Measurements from ENCODE around the gene SDHB.
A peak's percentile ranks its signal among the peaks of the same experiment; 100 is the strongest.

SDHB gene

DNA sequence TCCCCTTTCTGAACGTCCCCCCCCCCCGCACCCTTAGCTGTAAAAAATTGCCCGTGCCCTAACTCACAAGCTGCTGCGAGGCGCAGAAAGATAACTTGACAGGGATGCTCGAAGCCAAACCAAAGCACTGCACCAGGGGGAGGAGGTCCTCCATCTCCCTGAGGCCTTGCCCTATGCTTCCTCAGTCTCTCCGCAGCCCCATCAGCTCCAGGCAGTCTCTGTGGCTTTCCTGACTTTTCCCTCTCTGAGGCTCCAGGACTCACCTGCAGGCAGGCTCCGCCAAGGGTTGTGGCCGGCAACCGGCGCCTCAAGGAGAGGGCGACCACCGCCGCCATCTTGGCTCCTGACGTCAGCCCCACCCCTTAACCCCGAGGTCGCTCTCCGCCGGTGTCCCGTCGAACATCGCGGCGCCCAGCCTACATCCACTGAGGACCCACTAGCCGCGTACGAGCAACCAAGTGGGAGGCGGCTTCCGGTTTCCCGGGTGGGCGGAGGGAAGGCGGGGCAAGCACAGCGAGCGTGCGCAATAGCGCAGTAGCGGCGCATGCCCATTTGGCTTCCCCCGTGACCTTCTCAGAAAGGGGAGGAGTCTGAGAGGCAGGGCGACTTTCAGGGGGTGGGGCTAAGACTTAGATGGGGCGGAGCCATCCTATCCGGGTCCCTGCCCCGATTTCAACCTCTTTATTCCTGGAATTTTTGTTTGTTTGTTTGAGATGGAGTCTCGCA, at the start of gene SDHB:
TSS of gene SDHB (minus strand) at position 348 of the 726 bp plus-strand sequence. CDS start at position 335, 13 bp downstream.
- peak; percentile 98 to 99 for DNase-seq

DNA sequence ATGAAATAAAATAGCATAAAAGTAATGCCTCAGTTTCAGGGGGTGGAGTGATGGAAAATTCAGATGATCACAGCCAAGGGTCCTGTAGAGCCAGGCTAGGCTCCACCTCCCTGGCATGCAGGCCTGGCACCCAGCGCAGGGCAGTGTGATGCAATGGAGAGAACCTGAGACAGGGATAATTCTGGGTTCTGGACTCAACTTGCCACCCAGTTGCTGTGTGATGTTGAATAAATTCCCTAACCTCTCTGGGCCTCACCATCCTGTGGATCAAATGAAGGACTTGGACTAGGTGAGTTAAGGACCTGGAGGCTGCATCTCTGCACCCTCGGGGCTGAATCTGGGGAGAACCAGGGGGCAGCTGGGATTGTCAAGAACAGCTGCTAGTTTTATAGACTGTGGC, 48.4 kb upstream of the SDHB start:
- no peak for DNase-seq

DNA sequence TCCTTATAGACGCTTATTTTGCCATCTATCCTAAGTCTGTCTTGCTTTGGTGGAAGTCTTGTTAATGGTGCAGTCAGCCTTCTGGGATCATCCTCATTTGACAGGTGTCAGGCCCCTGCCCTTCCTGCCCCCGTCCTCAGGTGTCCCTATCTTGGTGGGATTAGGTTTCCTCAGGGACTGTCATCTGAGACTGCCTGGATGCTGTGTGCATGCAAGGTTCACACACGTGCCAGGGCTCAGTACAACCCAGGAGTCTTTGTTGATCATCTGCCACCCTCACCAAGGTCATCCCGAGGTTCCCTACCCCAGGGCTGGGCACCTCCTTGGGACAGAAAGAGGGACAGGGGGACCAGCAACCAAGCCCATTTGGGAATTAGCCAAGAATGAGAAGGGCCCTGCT, 47.4 kb upstream of the SDHB start:
- no peak for DNase-seq

DNA sequence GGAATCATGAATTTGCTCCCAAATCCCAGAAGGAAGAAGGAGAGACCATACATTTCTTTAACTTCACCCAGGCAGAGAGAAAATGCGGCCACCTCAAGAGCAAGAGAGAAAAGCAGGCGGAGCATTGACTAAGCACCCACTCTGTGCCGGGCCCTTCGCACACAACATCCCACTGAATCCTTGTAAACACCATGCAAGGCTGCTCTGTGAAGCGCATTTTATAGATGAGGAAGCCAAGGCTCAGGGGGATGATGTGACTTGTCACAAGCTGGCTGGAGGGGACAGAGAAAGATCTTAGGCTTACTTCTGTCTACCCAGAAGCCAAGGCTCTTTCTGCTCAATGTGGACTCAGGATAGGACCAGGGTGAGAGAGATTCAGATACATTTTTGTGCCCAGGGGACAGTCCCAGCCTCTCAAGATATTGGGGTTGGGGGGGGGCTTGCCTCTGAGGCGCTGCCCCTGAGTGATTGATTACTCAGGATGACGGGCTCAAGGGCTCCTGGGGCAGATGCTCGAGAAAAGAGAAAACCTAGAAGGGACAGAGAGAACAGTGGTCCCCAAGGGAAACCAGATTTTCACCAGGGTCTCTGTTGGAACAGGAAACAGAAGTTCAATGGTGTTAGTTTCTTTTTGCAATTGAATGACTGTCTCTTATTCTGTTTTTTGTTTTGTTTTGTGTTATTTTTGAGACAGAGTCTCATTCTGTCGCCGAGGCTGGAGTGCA, 45.9 kb upstream of the SDHB start:
- peak in 1 of 2 donors; percentile 41 for DNase-seq

DNA sequence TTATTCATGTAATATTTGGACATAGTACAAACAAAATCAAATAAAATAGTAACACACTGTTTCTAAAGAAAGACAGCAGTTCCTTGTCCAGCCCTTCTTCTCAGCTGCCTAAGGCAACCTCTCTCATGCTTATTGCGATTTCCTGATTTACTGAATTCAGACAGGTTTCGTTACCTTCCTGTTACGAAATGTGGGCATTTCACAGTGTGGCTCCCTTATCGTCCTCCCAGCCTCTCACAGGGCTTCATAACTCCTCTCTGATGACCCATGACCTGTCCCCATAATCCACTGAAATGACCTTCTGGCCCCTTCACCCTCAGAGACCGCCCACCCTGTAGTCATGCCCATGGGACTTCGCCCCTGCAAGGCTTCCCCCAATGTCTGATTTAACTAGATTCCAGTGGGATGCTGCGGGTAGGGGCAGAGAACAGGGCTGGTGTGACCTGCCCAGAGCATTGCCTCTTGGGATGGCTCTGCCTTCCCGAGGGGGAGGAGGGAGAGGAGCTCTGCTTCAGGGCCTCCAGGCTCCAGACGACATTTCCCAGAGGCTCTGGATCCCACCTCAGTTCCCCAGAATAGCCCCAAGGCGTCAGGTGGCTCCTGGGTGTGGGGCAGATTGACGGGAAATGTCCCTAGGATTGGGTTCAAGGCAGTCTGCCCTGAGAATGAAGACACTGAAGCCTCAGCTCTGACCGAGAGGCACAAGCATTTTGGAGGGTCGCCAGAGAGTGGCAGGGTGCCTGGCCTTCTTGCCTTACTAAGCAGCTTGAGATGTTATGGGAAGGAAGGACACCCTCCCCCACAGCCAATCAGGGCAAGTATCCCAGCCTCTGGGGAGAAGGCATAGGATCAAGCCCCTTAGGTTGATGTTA, 44.9 kb upstream of the SDHB start:
- peak; percentile 66 to 86 for DNase-seq

DNA sequence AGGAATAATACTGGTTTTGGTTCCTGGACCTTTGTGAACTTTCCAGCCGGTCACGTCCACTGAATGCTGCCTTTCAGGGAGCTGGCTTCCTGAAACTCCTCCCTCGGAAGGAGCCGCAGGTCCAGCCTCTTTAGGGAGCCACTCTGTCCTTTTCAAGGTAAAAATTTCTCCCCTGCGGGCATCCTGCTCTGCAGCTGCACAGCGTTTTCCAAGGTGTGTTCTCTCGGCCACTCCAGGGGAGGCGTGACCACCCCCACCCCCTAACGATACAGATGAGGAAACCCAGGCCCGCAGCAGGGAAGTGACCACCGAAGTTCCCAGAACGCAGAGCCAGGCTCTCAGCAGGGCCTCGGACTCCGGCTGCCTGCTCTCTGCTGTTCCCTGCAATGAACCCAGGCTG, 44.0 kb upstream of the SDHB start:
- DNase-seq = no peak

DNA sequence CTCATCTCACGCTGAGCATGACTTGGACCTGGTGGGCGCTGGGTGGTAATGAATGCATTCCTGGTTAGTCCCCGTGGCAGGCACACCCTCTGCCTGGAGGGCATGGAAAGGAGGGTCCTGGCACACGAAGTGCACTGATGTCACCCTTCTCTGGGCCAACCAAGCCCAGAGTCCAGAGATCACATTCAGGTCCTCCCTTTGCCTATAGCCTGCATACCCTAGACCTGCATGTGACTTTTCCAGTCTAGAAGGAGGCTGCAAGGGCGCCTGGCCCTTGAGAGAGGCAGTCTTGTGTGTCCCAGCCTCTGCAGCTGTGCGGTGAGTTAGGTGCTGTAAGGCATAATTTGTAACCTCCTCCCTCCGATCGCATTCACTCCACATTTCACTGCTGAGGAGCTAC, 43.3 kb upstream of the SDHB start:
- no peak for DNase-seq

DNA sequence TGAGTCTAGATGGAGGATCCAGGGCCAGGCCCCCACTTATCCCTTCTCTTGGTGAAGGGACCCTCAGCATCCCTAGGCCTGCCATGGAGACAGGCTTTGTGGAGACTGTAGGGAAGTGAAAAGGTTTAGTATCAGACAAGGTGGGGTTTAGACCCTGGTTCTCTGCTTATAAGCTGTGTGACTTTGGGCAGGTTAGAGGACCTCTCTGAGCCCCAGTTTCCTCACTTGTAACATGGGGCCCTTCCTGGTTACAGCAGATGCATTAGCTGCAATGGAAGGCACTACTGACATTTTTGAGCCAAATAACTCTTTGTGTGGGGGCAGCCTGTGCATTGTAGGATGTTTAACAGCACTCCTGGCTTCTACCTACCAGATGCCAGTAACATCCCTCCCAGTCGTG, 42.8 kb upstream of the SDHB start:
- no peak for DNase-seq

DNA sequence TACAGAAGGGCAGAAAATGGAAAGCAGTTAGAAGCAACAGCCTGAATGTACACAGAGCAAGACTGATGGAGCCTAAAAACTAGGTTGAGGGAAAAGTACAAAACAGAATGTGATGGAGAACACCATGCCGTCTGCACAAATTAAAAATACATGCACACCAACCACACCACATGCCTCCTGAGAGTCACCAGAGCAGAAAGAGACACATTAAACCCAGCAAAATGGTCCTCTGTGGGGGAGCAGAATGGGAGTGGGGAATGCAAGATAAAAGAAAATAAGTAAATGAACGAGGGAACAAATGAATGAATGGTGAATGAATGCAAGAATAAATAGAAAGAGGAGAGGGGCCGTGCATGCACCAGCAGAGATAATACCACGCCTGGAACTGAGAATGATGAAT, 41.3 kb upstream of the SDHB start:
- DNase-seq = no peak

DNA sequence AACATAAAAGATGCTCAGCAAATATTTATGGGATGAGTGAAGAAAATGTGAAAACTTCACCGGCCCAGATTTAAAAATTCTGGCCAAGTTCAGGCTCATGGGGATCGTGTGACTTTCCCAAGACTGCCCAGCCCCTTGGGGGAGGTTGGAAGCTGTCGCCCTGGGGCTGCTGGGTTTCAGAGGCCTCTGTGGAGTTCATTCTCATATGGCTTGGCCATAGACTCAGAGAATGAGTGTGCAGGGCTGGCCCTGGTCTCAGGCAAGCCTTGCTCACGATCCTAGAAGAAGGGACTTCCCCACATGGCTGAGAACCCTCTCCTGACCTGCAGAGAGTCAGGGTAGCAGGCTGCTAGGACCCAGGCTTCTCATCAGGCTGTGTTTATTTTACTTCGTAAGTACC, 40.8 kb upstream of the SDHB start:
- no peak for DNase-seq

DNA sequence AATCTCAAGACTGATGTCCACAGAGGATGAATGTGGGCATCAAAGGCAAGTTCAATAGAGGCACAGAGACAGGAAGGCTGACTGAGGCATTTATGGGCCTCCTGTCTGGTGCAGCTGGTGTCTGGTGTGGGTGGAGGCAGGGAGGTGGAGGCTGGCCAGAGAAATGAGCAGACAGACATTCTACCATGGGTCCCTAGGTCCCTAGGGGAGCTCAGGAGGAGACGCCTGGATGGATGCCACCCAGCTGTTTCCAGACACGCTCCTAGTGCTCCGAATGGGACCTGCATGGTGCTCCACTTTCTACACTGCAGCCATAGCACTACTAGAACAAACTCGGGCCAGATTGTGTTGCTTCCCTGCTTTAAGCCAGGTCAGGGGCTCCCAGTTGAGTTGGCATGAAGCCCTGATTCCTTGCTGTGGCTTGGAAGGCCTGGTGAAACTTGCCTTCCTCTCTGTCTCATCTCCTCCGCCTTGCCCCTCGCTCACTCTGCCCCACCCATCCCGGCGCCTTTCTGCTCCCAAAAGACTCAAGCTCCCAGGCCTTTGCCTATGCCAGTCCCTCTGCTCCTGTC, 40.1 kb upstream of the SDHB start:
- DNase-seq = no peak

DNA sequence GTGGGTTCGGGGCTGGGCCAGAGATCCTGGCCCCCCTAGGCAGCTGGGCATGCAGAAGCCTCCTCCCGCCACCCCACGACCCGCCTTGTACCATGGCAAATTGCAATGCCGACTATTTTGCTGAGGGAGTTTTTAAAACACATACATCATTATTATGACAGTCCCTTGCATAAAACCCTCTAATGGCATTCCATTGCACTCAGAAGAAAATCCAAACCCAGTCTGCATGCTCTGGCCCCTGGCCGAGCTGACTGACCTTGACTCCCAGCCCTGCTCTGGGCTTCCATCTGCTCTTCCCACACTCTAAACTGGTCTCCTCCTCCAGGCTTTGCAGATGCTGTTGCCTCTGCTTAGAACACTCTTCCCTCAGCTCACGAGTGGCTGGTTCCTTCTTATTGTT, 37.4 kb upstream of the SDHB start:
- DNase-seq = no peak

DNA sequence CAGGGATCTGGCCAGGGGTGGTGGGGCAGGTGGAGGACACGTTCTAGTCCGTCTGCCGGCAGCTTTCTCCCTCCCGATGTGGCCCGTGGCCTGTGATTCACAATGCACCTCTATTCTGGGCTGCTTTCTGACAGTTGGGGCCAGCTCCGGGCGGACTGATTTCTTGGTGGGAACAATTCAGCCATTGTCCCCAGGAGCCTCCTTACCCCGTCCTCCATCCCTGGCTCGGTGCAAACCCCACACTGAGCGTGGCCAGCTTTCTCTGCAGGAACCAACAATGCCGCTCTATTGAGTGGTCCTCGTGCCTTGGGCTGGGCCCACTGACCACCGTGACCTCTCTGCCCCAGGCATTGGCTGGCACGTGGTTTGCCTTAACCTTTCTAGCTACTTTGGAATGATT, 35.7 kb upstream of the SDHB start:
- no peak for DNase-seq

DNA sequence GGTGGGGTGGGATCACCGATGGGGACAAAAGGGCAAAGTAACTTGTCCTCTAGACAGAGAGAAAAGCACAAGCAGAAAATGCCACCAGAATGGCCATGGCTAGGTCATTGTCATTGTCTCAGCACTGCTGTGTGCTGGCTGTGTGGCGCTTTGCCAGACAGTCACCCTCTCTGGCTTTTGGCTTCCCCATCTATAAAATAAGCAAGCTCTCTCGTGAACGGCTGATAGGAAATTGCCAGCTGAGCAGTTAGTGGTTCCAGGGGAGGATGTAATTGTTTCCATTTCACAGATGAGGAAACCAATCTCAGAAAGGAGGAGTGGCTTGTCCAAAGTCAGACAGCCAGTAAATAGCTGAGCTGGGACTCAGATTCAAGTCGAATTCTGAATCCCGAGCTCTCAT, 32.9 kb upstream of the SDHB start:
- peak; percentile 29 to 36 for DNase-seq

DNA sequence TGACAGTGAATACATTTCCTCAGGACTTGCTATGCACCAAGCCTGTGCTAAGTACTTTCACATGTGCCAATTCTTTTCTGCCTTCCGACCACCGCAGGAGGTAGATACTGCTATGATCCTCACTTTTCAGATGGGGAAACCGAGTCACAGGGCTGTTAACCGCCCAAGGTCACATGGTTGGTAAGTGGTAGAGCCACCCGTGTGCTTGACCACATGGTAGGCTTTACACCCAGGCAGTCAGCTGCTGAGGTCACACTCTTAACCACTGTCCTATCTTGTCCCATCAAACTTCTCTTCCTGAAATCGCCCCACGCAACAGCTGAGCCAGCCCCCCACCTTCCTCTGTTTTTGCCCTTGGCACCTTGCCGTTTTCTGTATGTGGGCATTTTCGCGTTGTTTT, 31.0 kb upstream of the SDHB start:
- peak in 1 of 2 donors; percentile 39 for DNase-seq

DNA sequence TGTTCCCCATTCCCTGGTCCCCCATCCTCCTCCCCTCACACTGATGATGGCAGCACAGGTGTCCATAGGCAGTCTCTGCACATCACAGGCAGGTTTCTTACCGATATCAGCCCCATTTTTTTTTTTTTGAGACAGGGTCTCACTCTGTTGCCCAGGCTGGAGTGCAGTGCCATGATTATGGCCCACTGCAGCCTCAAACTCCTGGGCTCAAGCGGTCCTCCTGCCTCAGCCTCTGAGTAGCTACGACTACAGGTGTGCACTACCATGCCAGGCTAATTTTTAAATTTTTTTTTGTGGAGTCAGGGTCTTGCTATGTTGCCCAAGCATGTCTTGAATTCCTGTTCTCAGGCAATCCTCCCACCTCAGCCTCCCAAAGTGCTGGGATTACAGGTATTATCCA, 28.9 kb upstream of the SDHB start:
- DNase-seq = no peak

DNA sequence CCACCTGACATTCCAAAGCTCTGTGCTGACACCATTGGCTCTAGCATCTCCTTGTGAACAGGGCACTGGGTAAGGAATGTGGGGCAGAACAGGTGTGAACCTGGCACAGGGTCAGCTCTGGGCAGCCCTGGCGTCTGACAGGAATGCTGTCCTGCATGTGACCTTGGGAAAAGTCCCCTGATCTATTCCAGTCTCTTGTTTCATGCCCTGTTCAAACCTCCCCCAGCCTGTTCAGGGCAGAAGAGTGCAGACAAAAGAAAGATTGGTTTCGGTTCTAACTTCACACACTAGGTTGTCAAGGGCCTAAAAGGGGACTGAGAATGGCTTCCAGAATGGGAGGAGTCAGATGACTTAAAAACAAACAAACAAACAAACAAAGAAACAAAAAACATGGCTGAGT, 27.6 kb upstream of the SDHB start:
- no peak for DNase-seq

DNA sequence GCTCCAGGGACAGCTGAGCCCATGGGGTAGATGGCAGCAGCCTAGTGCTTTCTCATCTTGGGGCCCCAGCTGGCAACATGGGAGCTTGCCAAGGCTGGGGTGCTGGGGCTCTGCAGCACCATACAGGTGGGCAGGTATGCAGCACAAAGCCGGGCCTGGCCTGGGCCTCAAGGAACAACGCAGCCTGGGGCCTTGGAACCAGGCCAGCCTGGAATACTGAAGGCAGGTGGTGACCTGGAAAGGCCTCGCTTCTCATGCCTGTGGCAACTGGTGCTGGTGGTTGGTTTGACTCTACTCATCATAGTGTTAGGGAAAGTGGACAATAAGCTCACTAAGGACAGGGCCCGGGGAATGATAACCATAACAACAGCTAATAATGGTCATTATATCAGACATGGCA, 27.0 kb upstream of the SDHB start:
- DNase-seq = no peak

DNA sequence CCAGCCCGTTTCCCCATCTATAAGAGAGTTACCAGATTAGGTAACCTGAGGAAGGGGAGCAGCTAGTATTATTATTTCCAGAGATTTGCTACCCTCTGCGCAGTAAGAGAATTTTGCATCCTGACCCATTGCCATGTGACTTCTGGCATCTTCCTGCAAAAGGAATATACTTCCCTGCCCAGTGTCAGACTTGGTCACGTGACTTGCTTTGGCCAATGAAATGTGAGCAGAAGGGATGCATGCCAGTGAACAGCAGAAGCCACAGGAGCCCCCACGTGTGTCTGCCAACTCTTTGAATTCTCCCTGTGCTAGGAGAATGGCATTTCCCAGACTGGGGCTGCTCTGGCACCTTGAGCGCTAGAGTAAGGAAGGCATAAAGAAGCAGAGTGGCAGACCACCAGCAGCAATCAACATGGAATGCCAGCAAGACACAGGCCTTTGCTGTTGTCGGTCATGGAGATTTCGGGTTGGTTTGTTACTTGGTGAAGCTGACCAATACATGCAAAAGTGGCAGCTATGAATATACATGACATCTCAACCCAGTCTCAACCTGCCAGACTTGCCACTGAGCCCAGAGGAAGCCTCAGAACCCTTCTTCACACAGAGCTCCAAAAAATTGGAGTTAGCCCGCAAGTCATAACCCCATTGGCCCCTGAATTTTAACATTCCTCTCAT, 26.4 kb upstream of the SDHB start:
- no peak for DNase-seq

DNA sequence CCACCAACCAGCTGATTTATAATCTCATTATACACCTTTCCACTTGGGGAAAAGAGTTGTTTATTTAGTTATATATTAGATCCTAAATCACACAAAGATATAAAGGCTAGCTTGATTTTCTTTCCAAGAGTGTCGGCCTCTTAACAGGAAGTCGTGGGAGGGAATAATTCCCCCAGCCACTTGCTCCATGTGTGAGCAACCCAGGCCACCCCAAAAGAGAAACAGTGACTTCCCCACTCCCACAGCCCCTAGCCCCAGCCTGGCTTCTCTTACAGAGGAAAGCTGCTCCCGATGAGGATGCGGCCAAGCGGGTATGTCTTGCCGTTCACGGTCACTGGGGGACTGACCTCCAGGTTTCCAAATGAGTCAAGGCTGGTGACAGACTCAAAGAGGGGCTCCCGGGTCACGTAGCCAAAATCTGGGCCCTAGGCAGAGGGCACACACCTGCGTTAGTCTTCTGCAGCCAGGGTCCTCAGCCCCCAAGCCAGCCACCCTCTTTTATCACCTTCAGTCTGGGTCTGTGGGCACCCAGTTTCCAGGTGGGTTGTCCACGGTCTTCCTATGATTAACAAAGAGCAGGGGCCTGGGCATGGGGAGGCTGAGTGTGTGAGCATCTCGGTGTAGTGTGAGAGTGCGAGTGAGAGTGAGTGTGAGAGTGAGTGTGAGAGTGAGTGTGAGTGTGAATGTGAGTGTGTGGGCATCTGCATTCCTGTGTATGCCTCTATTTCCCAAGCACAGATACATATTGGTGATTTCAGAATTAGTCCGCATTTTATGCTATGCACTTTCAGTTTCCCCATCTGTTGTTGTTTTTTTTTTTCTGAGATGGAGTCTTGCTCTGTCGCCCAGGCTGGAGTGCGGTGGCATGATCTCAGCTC, 25.4 kb upstream of the SDHB start:
- DNase-seq = peak; percentile 77 to 87

DNA sequence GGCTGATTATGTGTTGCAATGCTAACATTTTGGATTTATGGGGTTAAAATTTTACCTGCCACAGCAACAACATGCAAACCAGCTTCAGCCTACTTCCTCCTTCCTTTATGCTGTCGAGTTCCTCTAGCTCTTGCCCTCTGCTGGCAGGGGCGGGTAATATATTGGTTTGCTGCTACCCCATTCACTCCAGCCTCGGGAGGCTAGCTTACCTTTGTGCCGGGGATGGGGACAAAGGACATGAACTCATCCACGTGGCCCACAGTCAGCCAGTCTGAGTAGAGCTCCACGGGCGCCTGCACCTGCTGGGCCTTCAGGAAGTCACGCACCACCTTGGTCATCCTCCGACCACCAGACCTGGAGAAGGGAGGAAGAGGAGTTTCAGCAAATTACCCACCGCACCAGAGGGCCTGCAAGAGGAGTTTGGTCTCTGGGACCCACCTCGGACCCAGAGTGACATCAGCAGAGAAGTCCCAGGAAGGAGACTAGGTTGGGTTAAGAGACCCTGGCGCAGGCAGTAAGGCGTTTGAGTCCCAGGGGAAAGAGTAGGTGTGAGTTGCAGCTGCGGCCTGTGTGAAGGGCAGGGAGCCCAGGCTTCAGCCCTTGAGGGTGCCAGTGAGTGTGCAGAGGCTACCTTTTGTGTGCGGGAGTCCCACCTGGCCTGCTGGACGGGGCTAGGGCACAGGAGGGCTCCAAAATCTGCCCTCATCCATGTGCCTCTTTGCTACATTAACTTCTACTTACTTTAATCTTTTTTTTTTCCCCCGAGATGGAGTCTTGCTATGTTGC, 21.8 kb upstream of the SDHB start:
- DNase-seq = peak; percentile 41 to 69
